ENCODE measurements around the gene OR2T11. TPM values are rescaled to one million over a fixed set of nuclear protein-coding genes. Genes with fewer than 3 reads are reported as not detected.

Gene OR2T11
- total and polyA plus RNA-seq, 5 donors from 2014 or later: not detected

DNA sequence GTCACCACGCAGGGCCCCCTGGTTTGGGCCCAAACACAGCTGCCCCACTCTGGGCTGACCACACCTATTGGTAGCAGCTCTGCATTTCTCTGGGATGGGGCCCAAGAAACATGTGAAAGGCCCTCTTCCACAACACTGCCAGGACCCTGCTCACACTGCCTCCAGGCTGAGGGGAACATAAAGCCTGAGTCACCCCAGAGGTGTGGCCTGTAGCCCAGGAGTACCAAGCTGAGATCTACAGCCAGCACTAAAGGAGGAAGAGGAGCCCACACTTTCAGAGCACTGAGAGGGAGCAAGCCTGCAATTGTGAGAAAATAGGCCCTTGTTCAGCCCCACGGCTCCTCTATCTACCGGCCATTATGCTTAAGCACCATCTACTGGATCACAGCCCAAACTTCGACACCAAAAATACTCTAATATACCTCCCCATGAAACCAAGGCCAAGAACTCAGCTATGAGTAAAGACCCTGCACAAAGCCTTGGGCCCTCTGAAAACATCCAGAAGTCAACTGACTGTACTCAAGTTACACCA, 22.9 kb downstream of the OR2T11 start:
- H3K27ac Mint-ChIP-seq: peak overlapping the region in 1 of 3 donors; percentile 17
- H3K27ac ChIP-seq (ENCODE audit: insufficient read depth, low read length, poor library complexity, severe bottlenecking): no peak overlapping the region
- H3K4me3 ChIP-seq (ENCODE audit: low read depth, low read length): no peak overlapping the region
- no peaks in the 10 kb centered on the region for H3K27me3 Mint-ChIP-seq
- H3K4me1 ChIP-seq (ENCODE audit: control insufficient read depth, insufficient read depth, low read length, poor library complexity, severe bottlenecking): no peaks in the 10 kb centered on the region
- ATAC-seq (ENCODE audit: low read depth in 2 of 2) (peak; percentile 28 to 34), DNase-seq (peak in 2 of 3 donors; percentile 8 to 25)
- H3K27me3 ChIP-seq (ENCODE audit: control insufficient read depth, insufficient read depth, low read length): no peaks in the 10 kb centered on the region
- no peaks in the 10 kb centered on the region for H3K36me3 Mint-ChIP-seq
- no peaks in the 10 kb centered on the region for H3K9me3 ChIP-seq (ENCODE audit: control insufficient read depth in 2 of 2, low read length in 2 of 2)
- no peak overlapping the region for H3K4me3 Mint-ChIP-seq
- no peaks in the 10 kb centered on the region for H3K36me3 ChIP-seq (ENCODE audit: control insufficient read depth, insufficient read depth, low read length)
- no peaks in the 10 kb centered on the region for H3K9me3 Mint-ChIP-seq
- peaks cover 0 to 2% (median 0%) of the 10 kb centered on the region in 4 donors for H3K4me1 Mint-ChIP-seq

DNA sequence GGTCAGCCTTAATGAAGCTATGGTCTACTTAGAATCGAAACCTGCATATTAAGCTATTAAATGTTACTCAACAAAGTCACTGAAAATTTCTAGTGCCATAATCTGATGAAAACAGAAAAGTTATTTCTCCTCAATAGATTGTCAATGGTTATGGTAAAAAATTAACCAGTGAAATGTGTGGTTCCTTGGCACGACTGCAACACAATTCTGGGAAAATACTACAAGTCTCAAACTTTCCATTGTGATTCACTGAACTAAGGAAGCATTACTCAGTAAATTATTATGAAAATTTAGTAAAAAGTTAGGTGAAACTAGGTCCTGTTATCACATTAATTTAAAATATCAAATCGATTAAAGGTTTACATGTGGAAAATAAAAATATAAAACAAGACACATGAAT, 24.6 kb downstream of the OR2T11 start:
- DNase-seq (no peak), ATAC-seq (ENCODE audit: low read depth in 2 of 2) (no peak)
- peaks cover 0 to 2% (median 0%) of the 10 kb centered on the region in 4 donors for H3K4me1 Mint-ChIP-seq
- no peaks in the 10 kb centered on the region for H3K36me3 ChIP-seq (ENCODE audit: control insufficient read depth, insufficient read depth, low read length)
- H3K4me3 ChIP-seq (ENCODE audit: low read depth, low read length): no peak overlapping the region
- H3K27me3 ChIP-seq (ENCODE audit: control insufficient read depth, insufficient read depth, low read length): no peaks in the 10 kb centered on the region
- no peak overlapping the region for H3K4me3 Mint-ChIP-seq
- H3K27ac ChIP-seq (ENCODE audit: insufficient read depth, low read length, poor library complexity, severe bottlenecking): no peak overlapping the region
- H3K4me1 ChIP-seq (ENCODE audit: control insufficient read depth, insufficient read depth, low read length, poor library complexity, severe bottlenecking): no peaks in the 10 kb centered on the region
- no peak overlapping the region for H3K27ac Mint-ChIP-seq
- H3K36me3 Mint-ChIP-seq: no peaks in the 10 kb centered on the region
- H3K27me3 Mint-ChIP-seq: no peaks in the 10 kb centered on the region
- no peaks in the 10 kb centered on the region for H3K9me3 Mint-ChIP-seq
- no peaks in the 10 kb centered on the region for H3K9me3 ChIP-seq (ENCODE audit: control insufficient read depth in 2 of 2, low read length in 2 of 2)

DNA sequence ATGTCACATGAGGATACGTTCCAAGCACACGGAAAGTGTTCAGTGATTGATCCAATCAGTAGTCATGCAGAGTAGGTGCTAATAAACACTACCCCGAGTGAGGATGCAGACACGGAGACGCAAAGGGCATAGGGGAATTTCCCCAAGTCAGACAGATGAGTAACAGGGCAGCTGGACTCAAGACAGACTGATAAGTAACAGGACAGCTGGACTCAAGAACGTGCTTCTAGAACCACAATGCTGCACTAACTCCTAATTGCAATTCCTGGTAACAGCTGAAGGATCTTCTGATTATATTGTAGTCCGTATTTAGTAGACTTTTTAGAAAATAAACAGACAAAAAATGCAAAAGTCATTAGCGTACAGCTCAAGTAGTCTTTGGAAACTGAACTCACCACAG, 35.5 kb downstream of the OR2T11 start:
- no peak for ATAC-seq (ENCODE audit: low read depth in 2 of 2)
- Mint-ChIP-seq H3K27me3 (no peaks in the 10 kb centered on the region), H3K9me3 (peaks cover 0 to 1% (median 0%) of the 10 kb centered on the region in 7 donors)

DNA sequence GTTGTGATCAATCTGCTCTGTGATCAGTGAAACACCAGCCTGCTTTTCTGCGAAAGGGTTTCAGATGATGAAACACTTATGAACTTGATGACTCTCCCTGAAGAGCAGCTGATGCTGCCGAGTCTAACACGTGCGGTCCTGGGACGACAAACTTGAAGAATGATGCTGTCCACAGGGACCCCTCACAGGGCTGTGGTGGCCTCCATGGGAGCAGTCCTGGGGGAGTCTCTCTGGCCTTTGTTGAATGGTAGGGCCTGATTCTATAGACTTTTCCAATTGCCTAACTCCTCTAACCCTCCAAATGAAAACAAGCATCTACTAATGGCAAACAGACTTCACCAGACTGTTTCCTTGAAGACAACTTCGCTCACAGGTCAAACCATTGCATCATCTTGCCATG, 37.3 kb downstream of the OR2T11 start, which contains the start of gene OR2T10:
Gene OR2T10, minus strand, starts transcription at position 112 of the 400 bp plus-strand sequence. CDS start 3,932 bp downstream, outside the sequence.
- Mint-ChIP-seq H3K9me3 (peaks cover 0 to 1% (median 0%) of the 10 kb centered on the region in 7 donors), H3K4me3 (no peak within 1 kb of the TSS), H3K27ac (no peak within 1 kb of the TSS), H3K36me3 (no peaks in the 10 kb centered on the region), H3K27me3 (no peaks in the 10 kb centered on the region), H3K4me1 (peaks cover 0 to 7% (median 2%) of the 10 kb centered on the region in 4 donors)
- H3K27me3 ChIP-seq (ENCODE audit: control insufficient read depth, insufficient read depth, low read length): no peaks in the 10 kb centered on the region
- H3K27ac ChIP-seq (ENCODE audit: insufficient read depth, low read length, poor library complexity, severe bottlenecking): no peak within 1 kb of the TSS
- DNase-seq (no peak), ATAC-seq (ENCODE audit: low read depth in 2 of 2) (no peak)
- no peaks in the 10 kb centered on the region for H3K9me3 ChIP-seq (ENCODE audit: control insufficient read depth in 2 of 2, low read length in 2 of 2)
- no peaks in the 10 kb centered on the region for H3K4me1 ChIP-seq (ENCODE audit: control insufficient read depth, insufficient read depth, low read length, poor library complexity, severe bottlenecking)
- H3K36me3 ChIP-seq (ENCODE audit: control insufficient read depth, insufficient read depth, low read length): no peaks in the 10 kb centered on the region
- no peak within 1 kb of the TSS for H3K4me3 ChIP-seq (ENCODE audit: low read depth, low read length)

More for the DNA sequence above, 35.5 kb downstream of the OR2T11 start:
- DNase-seq: no peak
- Mint-ChIP-seq H3K4me1 (peaks cover 0 to 7% (median 2%) of the 10 kb centered on the region in 4 donors), H3K27ac (no peak overlapping the region), H3K36me3 (no peaks in the 10 kb centered on the region), H3K4me3 (no peak overlapping the region)
- Histone ChIP-seq H3K36me3 (ENCODE audit: control insufficient read depth, insufficient read depth, low read length) (no peaks in the 10 kb centered on the region), H3K4me1 (ENCODE audit: control insufficient read depth, insufficient read depth, low read length, poor library complexity, severe bottlenecking) (no peaks in the 10 kb centered on the region), H3K27me3 (ENCODE audit: control insufficient read depth, insufficient read depth, low read length) (no peaks in the 10 kb centered on the region), H3K4me3 (ENCODE audit: low read depth, low read length) (no peak overlapping the region), H3K9me3 (ENCODE audit: control insufficient read depth in 2 of 2, low read length in 2 of 2) (no peaks in the 10 kb centered on the region), H3K27ac (ENCODE audit: insufficient read depth, low read length, poor library complexity, severe bottlenecking) (no peak overlapping the region)

DNA sequence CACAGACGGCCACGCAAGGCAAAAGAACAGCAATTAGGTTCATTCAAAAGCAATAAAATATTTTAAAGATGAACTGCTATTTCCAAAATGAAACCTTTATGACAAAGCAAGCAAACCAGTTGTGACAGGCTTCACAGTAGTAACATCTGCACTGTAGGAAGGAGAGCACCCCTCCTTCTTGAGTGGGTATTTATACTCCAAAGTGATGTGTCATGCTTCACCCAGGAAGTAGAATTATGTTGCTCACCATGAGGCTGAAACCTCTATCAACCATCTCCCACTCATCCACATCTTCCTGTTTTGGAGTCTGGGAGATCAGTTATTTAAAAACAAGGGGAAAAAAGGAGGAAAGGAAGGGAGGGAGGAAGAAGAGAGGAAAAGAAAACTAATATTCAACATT, 38.3 kb downstream of the OR2T11 start:
- H3K27ac Mint-ChIP-seq: no peak overlapping the region
- no peaks in the 10 kb centered on the region for H3K36me3 ChIP-seq (ENCODE audit: control insufficient read depth, insufficient read depth, low read length)
- H3K36me3 Mint-ChIP-seq: no peaks in the 10 kb centered on the region
- peaks cover 0 to 7% (median 2%) of the 10 kb centered on the region in 4 donors for H3K4me1 Mint-ChIP-seq
- H3K4me1 ChIP-seq (ENCODE audit: control insufficient read depth, insufficient read depth, low read length, poor library complexity, severe bottlenecking): no peaks in the 10 kb centered on the region
- no peak overlapping the region for H3K4me3 Mint-ChIP-seq
- no peaks in the 10 kb centered on the region for H3K9me3 ChIP-seq (ENCODE audit: control insufficient read depth in 2 of 2, low read length in 2 of 2)
- ATAC-seq (ENCODE audit: low read depth in 2 of 2) (peak; percentile 50 to 65), DNase-seq (peak in 1 of 3 donors; percentile 20)
- H3K4me3 ChIP-seq (ENCODE audit: low read depth, low read length): no peak overlapping the region
- H3K27me3 Mint-ChIP-seq: no peaks in the 10 kb centered on the region
- H3K27me3 ChIP-seq (ENCODE audit: control insufficient read depth, insufficient read depth, low read length): no peaks in the 10 kb centered on the region
- H3K27ac ChIP-seq (ENCODE audit: insufficient read depth, low read length, poor library complexity, severe bottlenecking): no peak overlapping the region
- peaks cover 0 to 1% (median 0%) of the 10 kb centered on the region in 7 donors for H3K9me3 Mint-ChIP-seq

DNA sequence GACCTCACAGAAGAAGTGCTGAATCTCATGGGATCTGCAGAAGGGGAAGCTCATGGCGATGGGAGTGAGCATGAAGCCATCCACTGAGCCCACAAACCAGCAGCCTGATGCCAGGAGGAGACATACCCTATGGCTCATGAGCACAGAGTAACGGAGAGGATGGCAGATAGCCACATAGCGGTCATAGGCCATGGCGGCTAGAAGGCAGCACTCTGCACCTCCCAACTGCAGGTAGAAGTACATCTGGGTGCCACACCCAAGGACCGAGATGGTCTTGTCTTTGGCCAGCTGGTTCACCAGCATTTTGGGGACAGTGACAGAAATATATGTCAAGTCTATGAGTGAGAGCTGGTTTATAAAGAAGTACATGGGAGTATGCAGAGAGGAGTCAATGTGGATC, 41.7 kb downstream of the OR2T11 start:
- ATAC-seq (ENCODE audit: low read depth in 2 of 2) (no peak), DNase-seq (no peak)
- no peaks in the 10 kb centered on the region for H3K27me3 ChIP-seq (ENCODE audit: control insufficient read depth, insufficient read depth, low read length)
- Mint-ChIP-seq H3K27ac (no peak overlapping the region), H3K4me1 (peaks cover 0 to 7% (median 1%) of the 10 kb centered on the region in 4 donors), H3K4me3 (no peak overlapping the region), H3K36me3 (no peaks in the 10 kb centered on the region), H3K9me3 (peaks cover 0 to 2% (median 0%) of the 10 kb centered on the region in 7 donors), H3K27me3 (no peaks in the 10 kb centered on the region)
- H3K27ac ChIP-seq (ENCODE audit: insufficient read depth, low read length, poor library complexity, severe bottlenecking): no peak overlapping the region
- H3K4me1 ChIP-seq (ENCODE audit: control insufficient read depth, insufficient read depth, low read length, poor library complexity, severe bottlenecking): no peaks in the 10 kb centered on the region
- no peaks in the 10 kb centered on the region for H3K9me3 ChIP-seq (ENCODE audit: control insufficient read depth in 2 of 2, low read length in 2 of 2)
- H3K36me3 ChIP-seq (ENCODE audit: control insufficient read depth, insufficient read depth, low read length): no peaks in the 10 kb centered on the region
- H3K4me3 ChIP-seq (ENCODE audit: low read depth, low read length): no peak overlapping the region

DNA sequence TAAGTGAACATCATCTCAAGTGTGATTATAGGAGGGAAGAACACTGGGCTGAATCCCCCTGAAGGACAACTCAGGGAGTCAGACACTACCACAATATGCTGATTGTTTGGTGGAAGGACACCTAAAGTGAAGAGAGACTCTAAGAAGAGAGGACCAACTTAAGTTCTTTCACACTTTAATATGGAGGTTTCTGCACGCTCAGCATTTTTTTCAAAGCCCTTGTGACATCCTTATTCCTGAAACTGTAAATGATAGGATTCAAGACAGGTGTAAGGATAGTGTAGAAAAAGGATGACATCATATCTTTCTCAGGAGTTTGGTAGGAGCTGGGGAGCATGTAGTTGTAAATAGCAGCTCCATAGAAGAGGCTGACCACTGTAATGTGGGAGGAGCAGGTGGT, 42.2 kb downstream of the OR2T11 start:
- H3K27me3 Mint-ChIP-seq: no peaks in the 10 kb centered on the region
- DNase-seq: no peak
- H3K4me1 ChIP-seq (ENCODE audit: control insufficient read depth, insufficient read depth, low read length, poor library complexity, severe bottlenecking): no peaks in the 10 kb centered on the region

DNA sequence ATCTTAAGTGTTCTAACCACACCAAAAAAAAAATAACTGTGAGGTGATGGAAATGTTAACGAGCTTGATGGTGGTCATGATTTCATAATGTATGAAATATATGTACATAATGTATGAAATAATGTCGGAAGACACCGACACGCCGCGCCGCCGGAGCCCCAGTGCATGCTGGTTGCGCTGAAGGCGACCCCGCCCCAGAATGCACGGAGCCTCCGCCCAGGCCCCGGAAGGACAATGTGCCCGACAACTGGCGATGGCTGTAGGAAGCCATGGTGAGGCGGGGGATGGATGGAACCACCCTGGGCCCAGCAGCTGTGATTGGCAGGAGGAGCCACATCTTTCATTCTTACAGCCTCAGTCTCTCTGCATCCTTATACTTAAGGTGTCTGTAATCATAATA, 44.8 kb downstream of the OR2T11 start:
- H3K9me3 Mint-ChIP-seq: peaks cover 0 to 2% (median 0%) of the 10 kb centered on the region in 7 donors
- Histone ChIP-seq H3K27me3 (ENCODE audit: control insufficient read depth, insufficient read depth, low read length) (no peaks in the 10 kb centered on the region), H3K9me3 (ENCODE audit: control insufficient read depth in 2 of 2, low read length in 2 of 2) (no peaks in the 10 kb centered on the region), H3K36me3 (ENCODE audit: control insufficient read depth, insufficient read depth, low read length) (no peaks in the 10 kb centered on the region), H3K4me3 (ENCODE audit: low read depth, low read length) (no peak overlapping the region), H3K4me1 (ENCODE audit: control insufficient read depth, insufficient read depth, low read length, poor library complexity, severe bottlenecking) (no peaks in the 10 kb centered on the region), H3K27ac (ENCODE audit: insufficient read depth, low read length, poor library complexity, severe bottlenecking) (no peak overlapping the region)
- DNase-seq (no peak), ATAC-seq (ENCODE audit: low read depth in 2 of 2) (no peak)
- no peaks in the 10 kb centered on the region for H3K27me3 Mint-ChIP-seq
- H3K27ac Mint-ChIP-seq: no peak overlapping the region
- H3K4me1 Mint-ChIP-seq: peaks cover 0 to 1% (median 0%) of the 10 kb centered on the region in 4 donors
- no peaks in the 10 kb centered on the region for H3K36me3 Mint-ChIP-seq
- H3K4me3 Mint-ChIP-seq: no peak overlapping the region

More for the DNA sequence above, 42.2 kb downstream of the OR2T11 start:
- Histone ChIP-seq H3K4me3 (ENCODE audit: low read depth, low read length) (no peak overlapping the region), H3K9me3 (ENCODE audit: control insufficient read depth in 2 of 2, low read length in 2 of 2) (no peaks in the 10 kb centered on the region), H3K27me3 (ENCODE audit: control insufficient read depth, insufficient read depth, low read length) (no peaks in the 10 kb centered on the region), H3K36me3 (ENCODE audit: control insufficient read depth, insufficient read depth, low read length) (no peaks in the 10 kb centered on the region), H3K27ac (ENCODE audit: insufficient read depth, low read length, poor library complexity, severe bottlenecking) (no peak overlapping the region)
- no peak overlapping the region for H3K27ac Mint-ChIP-seq
- peaks cover 0 to 2% (median 0%) of the 10 kb centered on the region in 7 donors for H3K9me3 Mint-ChIP-seq
- peaks cover 0 to 7% (median 1%) of the 10 kb centered on the region in 4 donors for H3K4me1 Mint-ChIP-seq
- no peak for ATAC-seq (ENCODE audit: low read depth in 2 of 2)
- no peaks in the 10 kb centered on the region for H3K36me3 Mint-ChIP-seq
- H3K4me3 Mint-ChIP-seq: no peak overlapping the region
